GM21515 (cell line): ENCODE measurements around the gene PPM1F.

Experiments
- ATAC-seq: cut with Tn5 transposase; IDR thresholded peaks from one replicate; pipeline ENCODE4 v1.9.1; 2021; ENCODE audit not compliant: unreplicated experiment

PPM1F gene, protein sequence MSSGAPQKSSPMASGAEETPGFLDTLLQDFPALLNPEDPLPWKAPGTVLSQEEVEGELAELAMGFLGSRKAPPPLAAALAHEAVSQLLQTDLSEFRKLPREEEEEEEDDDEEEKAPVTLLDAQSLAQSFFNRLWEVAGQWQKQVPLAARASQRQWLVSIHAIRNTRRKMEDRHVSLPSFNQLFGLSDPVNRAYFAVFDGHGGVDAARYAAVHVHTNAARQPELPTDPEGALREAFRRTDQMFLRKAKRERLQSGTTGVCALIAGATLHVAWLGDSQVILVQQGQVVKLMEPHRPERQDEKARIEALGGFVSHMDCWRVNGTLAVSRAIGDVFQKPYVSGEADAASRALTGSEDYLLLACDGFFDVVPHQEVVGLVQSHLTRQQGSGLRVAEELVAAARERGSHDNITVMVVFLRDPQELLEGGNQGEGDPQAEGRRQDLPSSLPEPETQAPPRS

DNA sequence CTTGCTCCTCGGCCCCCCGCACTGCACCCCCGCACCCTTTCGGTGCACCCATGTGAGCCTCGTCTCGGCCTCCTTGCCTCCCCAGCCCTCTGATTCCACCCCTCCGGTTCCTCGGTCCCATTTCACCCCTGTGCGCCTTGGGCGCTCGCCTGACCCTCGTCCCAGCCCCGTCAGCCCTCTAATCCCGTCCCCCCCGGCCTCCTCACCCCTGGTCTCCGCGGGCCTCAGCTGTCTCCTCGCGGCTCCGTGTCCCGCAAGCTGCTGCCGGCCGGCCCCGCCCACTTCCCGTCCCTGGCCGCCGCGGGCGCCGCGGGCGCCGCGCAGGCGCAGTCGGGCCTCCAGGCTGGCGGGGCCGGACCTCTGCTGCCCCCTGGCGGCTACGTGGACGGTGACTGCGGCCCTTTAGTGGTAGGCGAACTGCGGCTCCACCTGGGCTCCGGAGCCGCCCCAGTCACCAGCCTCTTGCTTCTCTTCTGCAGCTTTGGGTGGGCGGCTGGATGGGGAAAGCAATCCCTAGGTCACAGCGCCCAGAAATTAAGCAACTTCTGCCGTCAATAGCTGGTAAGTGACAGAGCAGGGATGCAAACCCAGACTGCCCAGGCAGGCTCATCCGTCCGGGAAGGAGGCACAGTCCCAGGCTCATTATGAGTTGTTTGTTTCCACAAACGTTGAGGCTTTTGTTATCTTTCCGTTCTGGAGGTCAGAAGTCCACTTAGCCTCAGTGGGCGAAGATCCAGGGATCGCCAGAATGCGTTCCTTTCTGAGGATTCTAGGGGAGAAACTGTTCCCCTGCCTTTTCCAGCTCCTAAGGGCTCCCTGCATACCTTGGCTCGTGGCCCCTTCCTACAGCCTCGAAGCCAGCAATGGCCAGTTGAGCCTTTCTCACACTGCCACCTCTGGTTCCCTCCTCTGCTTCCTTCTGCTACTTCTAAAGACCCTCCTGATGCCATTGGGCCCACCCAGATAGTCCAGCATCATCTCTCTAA, at the start of gene PPM1F:
TSS of gene PPM1F (minus strand) at position 263 of the 986 bp plus-strand sequence. CDS start 6,800 bp downstream, outside the sequence.
- ATAC-seq = peak; percentile 70

DNA sequence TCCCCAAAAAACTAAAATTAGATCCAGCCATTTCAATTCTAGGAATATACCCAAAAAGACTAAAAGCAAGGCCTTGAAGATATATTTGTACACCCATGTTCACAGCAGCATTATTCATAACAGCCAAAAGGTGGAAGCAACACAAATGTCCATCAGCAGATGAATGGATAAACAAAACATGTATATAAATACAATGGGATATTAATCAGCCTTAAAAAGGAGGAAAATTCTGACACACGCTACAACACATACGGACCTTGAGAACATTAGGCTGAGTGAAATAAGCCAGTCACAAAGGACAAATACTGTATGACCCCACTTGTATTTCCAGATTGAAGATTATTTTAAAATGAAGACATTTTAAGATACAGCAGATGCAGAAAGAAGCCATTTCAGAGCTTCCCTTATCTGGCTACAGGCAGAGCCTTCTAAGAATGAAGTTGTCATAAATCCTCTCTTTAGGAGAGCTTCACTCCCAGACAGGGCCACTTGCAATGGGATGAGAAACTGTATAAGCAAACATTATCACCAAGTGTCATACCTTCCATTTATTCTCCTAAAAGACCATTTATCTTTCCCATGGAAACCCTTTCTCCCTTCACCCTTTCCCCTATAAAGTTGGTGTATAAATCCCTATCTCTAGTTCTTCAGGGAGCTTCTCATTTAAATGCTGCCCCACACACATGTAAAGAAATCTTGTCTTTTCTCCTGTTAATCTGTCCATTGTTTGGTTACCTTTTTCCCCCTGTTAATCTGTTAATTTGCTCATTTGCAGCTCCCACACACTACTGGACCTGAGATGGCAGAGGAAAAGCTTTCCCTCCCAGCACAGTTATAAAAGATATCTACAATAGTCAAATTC, 49.2 kb upstream of the PPM1F start:
- ATAC-seq = no peak

DNA sequence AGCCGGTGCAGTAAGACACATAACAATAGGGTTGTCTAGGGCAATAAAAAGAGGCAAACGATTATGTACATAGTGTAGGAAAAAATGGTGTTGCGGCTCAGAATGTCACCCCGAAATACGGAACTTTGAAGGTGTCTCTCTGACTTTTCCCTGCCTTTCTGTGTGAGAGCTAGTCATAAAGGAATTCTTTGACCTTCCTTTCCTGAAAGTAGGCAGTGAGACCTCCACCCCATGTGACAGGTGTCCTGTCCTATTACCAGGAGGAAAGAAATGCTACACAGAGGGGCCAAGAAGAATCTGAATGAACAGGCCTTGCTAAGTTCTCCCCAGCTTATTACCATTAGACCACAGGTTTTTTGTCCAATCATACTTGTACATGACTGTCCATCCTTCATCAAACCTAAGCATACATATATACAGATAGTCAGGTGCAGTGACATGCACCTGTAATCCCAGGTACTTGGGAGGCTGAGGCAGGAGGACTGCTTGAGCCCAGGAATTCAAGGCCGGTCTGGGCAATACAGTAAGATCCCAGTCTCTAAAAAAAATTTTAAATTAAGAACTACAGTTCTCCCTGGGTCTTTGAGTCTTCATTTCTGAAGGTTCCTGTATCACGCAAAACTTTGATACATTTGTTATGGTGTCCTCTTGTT, 46.1 kb upstream of the PPM1F start:
- no peak for ATAC-seq

DNA sequence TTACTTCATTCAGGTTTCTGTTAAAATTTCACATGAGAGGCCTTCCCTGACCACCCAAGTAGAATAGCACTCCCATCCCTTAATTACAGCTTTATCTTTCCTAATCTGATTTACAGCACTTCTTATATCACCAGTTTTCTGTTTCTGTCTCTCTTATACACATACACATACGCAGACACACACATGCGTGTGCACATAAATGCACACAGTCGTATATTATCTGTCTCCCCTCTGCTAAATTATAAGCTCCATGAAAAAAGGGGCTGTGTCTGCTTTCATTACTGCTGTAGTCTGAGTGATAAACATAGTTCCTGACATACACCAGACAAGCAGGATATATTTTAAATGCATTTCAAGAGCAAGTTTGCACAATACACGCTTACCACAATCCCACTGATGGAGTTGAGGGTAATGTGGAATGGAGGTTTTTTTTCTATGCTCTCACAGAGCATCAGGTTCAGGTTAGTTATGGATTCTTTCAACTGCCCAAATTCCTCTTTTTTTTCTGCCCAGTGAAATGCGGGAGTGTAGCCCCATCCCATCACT, 43.6 kb upstream of the PPM1F start:
- ATAC-seq = no peak

DNA sequence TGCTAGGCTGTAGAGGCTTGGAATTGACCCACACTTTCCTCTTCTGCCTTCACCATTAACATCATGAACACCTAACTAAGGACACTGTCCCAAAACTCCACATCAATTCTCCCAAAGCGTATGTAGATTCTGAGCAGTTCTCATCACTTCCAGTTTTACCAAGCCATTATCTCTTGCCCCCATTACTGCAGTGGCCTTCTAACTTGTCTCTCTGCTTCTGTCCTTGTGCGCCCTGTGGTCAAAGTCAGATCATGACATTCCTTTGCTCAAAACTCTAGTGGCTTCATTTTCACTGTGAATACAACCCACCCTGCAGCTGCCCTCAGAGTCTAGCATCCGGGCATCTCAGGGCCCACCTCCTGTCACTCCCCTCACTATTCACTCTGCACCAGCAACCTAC, 43.0 kb upstream of the PPM1F start:
- no peak for ATAC-seq

DNA sequence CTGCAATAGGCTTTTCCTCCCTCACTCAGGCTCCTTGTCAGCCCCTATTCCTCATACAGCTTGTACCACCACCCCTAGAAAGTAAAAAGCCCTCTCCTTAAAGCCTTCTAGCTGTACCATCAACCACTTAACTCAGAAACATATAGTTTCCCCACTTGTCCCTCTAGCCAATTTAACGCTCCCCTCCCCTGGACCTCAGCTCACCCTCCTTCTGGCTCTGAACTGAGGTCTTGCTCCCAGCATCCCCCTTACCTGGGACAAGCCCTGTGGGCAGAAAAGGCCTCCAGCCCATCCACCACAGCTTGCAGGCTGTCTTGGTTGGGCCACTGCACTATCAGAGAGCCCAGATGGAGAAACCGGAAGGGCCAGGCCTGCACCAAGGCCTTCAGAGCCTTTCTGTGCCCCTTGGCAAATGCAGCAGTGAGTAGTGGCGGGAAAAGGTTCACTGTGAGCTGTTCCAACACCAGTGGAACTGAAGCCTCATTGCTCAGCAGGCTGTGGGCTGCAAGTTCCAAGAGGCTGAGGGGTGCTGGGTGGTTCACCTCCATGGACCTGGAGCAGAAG, 42.3 kb upstream of the PPM1F start:
- ATAC-seq = no peak

DNA sequence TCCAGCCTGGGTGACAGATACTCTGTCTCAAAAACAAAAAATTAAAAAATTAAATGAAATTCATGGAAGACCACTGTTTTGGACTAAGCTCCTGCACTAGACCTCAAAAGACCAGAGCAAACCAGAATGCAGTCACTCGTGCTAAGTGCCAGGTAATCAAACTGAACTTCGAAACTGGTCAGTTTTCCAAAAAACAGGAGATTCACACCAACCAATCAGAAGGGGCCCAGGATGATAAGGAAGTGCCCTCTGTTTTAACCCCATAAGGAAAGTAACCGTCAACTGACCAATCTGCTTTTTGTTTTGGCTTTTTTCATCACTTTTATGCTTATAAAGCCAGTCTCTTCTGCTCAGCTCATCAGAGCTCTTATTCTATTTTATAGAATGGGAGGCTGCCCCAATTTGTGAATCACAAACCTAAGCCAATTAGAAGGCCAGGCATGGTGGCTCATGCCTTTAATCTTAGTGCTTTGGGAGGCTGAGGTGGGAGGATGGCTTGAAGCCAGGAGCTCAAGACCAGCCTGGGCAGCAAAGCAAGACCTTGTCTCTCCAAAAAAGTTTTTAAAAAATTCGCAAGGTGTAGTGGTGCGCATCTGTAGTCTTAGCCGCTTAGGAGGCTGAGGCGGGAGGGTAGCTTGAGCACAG, 40.1 kb upstream of the PPM1F start:
- no peak for ATAC-seq

DNA sequence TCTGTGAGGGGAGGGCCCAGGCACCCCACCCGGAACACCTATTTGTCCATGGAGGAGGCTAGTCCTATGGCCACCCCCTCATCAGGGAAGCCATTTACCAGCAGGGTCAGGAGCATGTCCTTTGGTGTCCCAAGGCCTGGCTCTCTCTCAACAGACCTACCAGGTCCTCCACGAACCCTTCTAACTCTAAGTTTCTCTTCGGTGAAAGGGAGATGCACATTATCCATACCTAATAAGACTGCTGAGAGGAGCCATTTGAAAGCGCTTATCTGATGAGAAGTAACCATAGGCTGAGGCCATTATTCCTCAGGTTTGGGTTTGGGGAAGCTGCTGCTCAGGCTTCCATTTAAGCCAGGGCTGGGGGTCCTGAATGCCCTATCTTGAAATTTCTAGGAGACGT, 39.1 kb upstream of the PPM1F start:
- ATAC-seq = no peak

DNA sequence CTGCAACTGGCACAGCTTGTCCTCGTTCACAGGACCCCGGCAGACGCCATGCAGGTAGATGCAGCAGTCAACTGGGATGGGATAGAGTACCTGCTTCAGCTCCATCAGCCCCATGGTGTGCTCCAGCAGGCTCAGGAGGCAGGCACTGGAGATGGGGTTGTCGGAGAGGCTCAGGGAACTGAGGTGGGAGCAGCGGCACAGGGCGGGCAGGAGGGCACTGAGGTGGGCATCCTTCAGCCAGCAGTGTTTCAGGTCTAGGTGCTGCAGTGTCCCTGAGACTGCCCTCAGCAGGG, 38.6 kb upstream of the PPM1F start:
- ATAC-seq = no peak

DNA sequence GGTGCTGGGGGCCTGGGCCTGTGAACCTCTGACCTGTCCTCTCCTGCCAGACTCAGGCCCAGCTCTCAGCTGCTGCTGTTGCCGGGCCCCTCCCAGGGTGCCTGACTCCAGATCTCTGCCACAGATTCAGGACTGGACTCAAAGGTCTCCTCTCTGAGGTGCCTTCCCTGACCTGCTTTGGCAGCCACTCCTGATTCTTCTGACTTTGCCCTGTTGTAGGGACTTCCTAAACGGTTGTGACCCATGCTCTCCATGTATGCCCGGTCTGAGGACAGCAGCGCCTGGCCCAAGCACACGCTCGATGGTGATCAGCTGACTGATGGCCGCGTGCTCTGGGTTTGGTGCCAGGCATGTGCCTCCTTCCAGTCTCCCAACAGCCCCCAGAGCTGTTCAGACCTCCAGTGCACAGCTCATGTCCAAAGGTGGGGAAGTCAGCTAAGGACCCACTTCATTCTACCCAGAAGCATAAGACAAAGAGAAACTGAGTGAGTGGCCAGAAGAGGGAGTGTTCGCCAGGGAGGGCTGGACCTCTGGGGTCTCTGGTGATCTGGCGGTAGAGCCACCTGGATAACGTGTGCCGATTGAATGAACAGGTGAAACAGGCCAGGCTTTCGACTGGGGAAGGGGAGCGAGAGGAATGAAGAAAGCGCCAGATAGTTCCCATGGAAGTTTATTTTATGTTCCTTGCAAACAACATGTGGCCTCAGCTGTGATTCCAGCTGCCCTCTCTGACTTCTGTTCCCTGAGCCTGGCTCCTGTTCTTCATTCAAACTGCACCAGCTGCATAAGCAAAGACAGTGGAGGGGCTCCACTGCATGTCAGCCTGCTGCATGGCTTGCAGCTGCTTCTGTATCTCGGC, 38.0 kb upstream of the PPM1F start:
- no peak for ATAC-seq

DNA sequence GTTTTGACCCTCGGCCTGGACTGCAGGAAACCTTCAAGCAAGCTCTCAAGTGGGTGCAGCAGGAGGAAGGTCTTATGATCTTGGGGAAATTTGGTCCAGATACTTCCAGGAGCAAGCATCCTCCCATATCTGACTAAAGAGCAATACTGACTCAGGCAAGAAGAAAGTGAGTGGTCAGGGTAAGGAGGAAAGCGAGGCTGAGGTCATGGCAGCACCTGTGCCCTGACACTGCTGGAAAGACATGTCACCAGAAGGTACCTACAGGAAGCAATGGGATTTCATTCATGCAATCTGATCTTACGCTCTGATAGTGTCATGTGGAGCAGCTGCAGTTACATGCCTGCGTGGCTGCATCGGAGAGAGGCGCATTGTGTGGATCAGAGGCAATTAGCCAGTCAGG, 36.4 kb upstream of the PPM1F start:
- ATAC-seq = no peak

DNA sequence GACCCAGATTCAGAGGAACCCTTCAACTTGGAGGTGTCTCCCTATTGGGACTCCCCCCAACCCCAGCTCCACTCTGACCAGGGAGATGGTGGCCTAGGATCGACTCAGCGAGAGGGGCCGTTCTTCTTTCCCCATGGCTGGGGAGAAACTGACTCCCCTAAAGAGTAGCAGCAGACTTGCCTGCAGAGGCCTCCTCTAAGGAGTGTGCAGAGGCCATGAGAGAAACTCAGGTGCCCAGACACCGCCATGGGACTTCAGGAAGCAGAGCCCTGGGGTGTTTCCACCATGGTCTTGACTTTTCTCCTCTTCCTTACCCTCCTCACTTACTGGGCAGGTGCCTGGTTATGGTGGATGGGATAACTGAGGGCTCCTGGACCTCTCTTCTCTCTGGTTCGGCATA, 32.6 kb upstream of the PPM1F start:
- ATAC-seq = no peak

DNA sequence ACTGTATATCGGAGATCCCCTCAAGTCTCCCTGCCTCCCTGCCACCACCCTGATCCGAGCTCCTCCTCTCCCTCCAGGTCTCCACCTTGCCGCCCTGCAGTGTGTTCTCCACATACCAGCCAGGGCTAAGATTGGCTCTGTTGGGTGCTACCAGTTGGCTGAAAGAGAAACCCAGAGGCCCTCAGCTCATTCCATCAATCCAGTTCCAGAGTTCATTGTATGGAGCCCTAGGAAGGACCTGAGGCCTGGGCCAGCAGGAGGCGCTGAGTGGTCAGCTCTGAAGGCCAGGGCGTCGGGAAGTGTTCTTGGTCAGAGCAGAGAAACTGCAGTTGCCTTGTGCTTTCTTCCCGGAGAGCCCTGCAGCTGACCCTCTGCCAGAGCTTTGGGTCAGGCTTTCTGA, 32.1 kb upstream of the PPM1F start:
- ATAC-seq = no peak

DNA sequence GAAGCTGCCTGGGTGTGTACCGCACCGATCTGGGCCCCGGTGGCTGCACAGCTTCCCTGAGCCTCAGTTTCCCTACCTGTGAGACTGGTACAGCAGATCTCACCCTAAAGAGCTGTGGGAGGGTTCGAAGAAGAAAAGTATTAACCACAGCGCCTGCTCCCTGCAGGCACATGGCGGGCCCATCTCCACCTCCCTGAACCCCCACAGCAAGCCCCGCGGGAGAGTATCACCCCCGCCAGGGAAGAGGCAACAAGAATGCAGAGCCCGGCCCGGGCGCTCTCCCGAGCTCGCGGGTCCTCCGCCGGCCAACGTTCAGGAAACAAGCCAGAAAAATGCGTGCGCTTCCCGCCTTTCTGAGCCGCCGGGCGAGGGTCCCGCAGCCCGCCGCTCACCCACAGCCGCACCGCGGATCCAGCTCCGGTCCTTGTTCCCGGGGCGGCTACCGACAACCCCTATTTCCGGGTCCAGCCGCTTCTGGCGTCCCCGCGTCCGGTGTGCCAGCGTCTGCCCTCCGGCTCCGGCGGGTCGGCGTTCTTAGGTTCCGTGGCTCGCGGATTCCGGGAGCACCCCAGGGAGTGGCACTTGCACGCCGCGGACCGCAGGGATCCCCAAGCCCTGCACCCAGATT, 29.8 kb upstream of the PPM1F start, which contains the start of gene TOP3B:
TSS of gene TOP3B (minus strand) at position 450 of the 628 bp plus-strand sequence. CDS start 7,078 bp downstream, outside the sequence.
- peak; percentile 69 for ATAC-seq

DNA sequence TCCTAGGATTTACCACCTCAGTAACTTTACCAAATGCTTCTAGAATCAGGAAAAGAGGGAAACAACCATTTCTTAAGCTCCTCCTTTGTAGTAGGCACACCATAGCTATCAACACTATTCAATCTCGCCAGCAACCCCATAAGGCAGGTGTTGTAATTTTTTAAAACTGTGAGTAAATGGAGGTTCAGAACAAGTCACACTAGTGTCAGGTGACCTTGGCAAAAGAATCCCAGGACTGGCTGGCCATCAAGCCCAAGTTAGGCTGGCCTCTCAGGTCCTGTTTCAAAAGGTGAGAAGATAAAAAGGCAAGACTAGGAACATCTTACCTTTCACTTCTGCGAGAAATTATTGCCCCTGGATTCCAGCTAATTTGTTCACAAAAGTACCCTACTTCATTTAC, 29.2 kb upstream of the PPM1F start:
- no peak for ATAC-seq

DNA sequence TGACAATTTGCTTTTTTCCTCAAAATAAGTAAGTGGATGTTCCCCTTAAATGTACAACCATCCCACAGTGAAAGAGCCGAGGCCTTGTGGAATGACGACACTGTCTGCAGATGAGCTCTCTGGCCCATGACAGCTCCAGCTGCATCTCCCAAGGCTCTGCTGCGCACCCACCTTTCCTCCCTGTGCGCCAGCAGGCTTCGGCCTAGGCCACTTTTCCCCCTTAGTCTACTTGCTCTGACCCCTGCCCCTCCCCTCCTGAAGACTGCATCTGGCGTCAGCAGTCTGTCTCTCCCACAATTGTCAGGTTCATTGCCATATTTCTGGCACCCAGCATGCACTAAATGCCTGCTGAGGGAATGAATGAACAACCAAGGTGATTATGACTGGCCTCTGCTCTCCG, 27.9 kb upstream of the PPM1F start:
- ATAC-seq = no peak

DNA sequence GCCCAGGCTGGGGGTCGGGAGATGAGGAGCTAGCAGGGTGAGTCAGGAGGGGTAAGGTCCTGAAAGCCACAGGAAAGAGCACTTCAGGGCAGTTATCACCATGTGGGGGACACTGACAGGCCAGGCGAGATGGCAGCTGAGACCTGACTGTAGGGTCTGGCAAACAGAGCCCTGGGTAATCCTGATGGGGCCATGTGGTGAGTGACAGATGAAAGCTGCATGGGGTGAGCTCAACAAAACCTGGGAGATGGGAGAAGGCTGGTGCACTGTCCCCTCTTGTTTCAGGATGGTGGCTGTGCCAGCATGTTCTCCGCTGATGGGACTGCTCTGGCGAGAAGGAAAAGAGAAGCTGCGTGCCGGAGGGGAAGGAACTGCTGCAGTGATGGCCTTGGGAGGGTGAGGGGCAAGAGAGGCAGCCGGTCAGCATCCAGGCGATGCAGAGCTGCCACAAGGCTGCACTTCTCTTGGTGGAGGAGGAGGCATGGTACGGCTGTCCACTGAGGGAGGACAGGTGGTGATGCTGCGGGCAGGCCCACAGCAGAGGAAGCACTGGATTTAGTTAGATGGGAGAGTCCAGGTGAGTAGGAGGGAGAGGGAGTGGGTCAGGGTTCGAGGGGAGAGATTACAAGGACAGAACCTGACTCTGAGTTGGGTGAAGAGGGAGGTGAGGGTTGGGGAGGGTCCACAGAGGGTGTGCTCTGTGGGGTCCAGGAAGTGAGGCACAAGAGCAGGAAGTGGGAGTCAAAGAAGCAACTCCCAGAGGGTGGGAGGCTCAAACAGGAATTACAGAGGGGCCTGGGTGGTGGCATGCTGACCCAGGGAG, 26.1 kb upstream of the PPM1F start:
- no peak for ATAC-seq
